Activated CD4-positive, alpha-beta T cell treated with anti-CD3 and anti-CD28 coated beads for 24 hours (primary cell): Measurements from ENCODE around the gene SLC2A2.

Experiments
- DNase-seq, 2 donors: peaks; one replicate each; pipeline ENCODE4 v3.0.0-alpha.2; 2020; ENCODE audit warnings: low read depth in 2 of 2

Gene SLC2A2

GRCh38 chr3:171028779-171029232 is 2.3 kb upstream of the SLC2A2 start:
- no peak for DNase-seq

GRCh38 chr3:171028025-171028778 is 1.7 kb upstream of the SLC2A2 start:
- peak; percentile 26 to 27 for DNase-seq

- DNase-seq, result no peak
Observed at GRCh38 chr3:171023566-171023965, 3.0 kb downstream of the SLC2A2 start.

GRCh38 chr3:171021377-171021776 is 5.1 kb downstream of the SLC2A2 start:
- no peak for DNase-seq

GRCh38 chr3:171018156-171018935 is 8.2 kb downstream of the SLC2A2 start:
- DNase-seq, result no peak

- DNase-seq, result no peak
Observed at GRCh38 chr3:171013822-171014748, 12.4 kb downstream of the SLC2A2 start.

- no peak for DNase-seq
Observed at GRCh38 chr3:171011873-171012336, 14.6 kb downstream of the SLC2A2 start.

GRCh38 chr3:171011109-171011872 is 15.2 kb downstream of the SLC2A2 start:
- DNase-seq, result no peak

GRCh38 chr3:171007316-171007715 is 19.2 kb downstream of the SLC2A2 start:
- no peak for DNase-seq

GRCh38 chr3:171005648-171006047 is 20.9 kb downstream of the SLC2A2 start:
- no peak for DNase-seq

GRCh38 chr3:171001957-171002694 is 24.4 kb downstream of the SLC2A2 start:
- DNase-seq, result no peak

- DNase-seq, result no peak
Observed at GRCh38 chr3:171001250-171001893, 25.1 kb downstream of the SLC2A2 start.

- DNase-seq, result no peak
Observed at GRCh38 chr3:171000281-171000680, 26.2 kb downstream of the SLC2A2 start.

- no peak for DNase-seq
Observed at GRCh38 chr3:170999737-171000242, 26.7 kb downstream of the SLC2A2 start.

GRCh38 chr3:170997961-170998913 is 28.3 kb downstream of the SLC2A2 start:
- DNase-seq, result no peak

- no peak for DNase-seq
Observed at GRCh38 chr3:170992854-170993253, 33.7 kb downstream of the SLC2A2 start.

GRCh38 chr3:170991664-170992063 is 34.9 kb downstream of the SLC2A2 start:
- no peak for DNase-seq

- DNase-seq, result no peak
Observed at GRCh38 chr3:170989100-170989648, 37.3 kb downstream of the SLC2A2 start.
